H1 (cell line): ENCODE data around the gene GTPBP1. TPM values are rescaled to one million over a fixed set of nuclear protein-coding genes. Genes with fewer than 3 reads are reported as not detected.

ENCODE experiments used
- CTCF ChIA-PET: fragments of 300-600 bp; sonication (Branson Sonifier 250); formaldehyde crosslinking; loops from one replicate; lab custom pipeline; 2021; ENCODE audit not compliant: partially characterized antibody; lab: Charles Lee
- POLR2A ChIA-PET: fragments of 300-600 bp; sonication (Branson Sonifier 250); formaldehyde crosslinking; loops from one replicate; lab custom pipeline; 2021; ENCODE audit warnings: inconsistent platforms; ENCODE audit not compliant: partially characterized antibody; lab: Charles Lee
- DNase-seq, 2 experiments: peaks; one replicate each; pipeline versions ENCODE4 v3.0.0 to v3.0.0-alpha.2; 2010 to 2022; ENCODE audit warnings: low spot score in 2 of 2, low read depth in 1 of 2, mixed read lengths in 1 of 2
- FAIRE-seq: peaks from 2 replicates; lab custom pipeline; 2011; peaks lifted over from hg19 to GRCh38; lab: Jason Lieb, UNC
- H2AFZ ChIP-seq: 2 replicates; pipeline ENCODE4 v1.8.1; 2012; ENCODE audit warnings: low read length, inconsistent platforms
- H2AK5ac ChIP-seq: 2 replicates; pipeline ENCODE4 v1.6.1; 2013; ENCODE audit warnings: low read depth, low read length
- H2BK120ac ChIP-seq: replicated peaks from 2 replicates; pipeline ENCODE3; 2013; ENCODE audit warnings: low read depth, low read length, inconsistent platforms
- H2BK12ac ChIP-seq: 2 replicates; pipeline ENCODE4 v1.6.1; 2013; ENCODE audit warnings: low read depth, low read length
- H2BK15ac ChIP-seq: 2 replicates; pipeline ENCODE4 v1.6.1; 2013; ENCODE audit warnings: low read length
- H2BK20ac ChIP-seq: 2 replicates; pipeline ENCODE4 v1.6.1; 2013; ENCODE audit warnings: low read length
- H2BK5ac ChIP-seq: 2 replicates; pipeline ENCODE4 v1.6.1; 2013; ENCODE audit warnings: low read depth, low read length
- H3K14ac ChIP-seq: 2 replicates; pipeline ENCODE4 v1.6.1; 2013; ENCODE audit warnings: inconsistent platforms; ENCODE audit not compliant: insufficient read length
- H3K18ac ChIP-seq: 2 replicates; pipeline ENCODE4 v1.6.1; 2013; ENCODE audit warnings: low read length; ENCODE audit errors: extremely low read depth
- H3K23ac ChIP-seq: 2 replicates; pipeline ENCODE4 v1.6.1; 2013; ENCODE audit warnings: inconsistent platforms; ENCODE audit not compliant: insufficient read length
- H3K23me2 ChIP-seq: 2 replicates; pipeline ENCODE4 v1.6.1; 2013; ENCODE audit warnings: low read depth, low read length
- H3K27ac ChIP-seq: 2 replicates; pipeline ENCODE4 v1.6.1; 2011; ENCODE audit warnings: low read depth, low read length, inconsistent platforms
- H3K27me3 ChIP-seq, 4 experiments: replicated peaks in 1 of 4; 1 replicate in 1 of 4; 2 replicates in 3 of 4; pipeline versions ENCODE4 v1.6.1 to v1.8.1; 2011 to 2013; ENCODE audit warnings: low read length in 3 of 4, mild to moderate bottlenecking in 3 of 4, inconsistent platforms in 2 of 4, mixed read lengths in 2 of 4, moderate library complexity in 1 of 4; ENCODE audit not compliant: control insufficient read depth in 3 of 4, insufficient read depth in 3 of 4; ENCODE audit errors: extremely low read depth in 1 of 4
- H3K36me3 ChIP-seq, 4 experiments: 2 replicates each; pipeline versions ENCODE4 v1.6.1 to v1.8.1; 2011 to 2013; ENCODE audit warnings: mild to moderate bottlenecking in 4 of 4, low read length in 3 of 4, moderate library complexity in 2 of 4, control low read depth in 1 of 4, inconsistent platforms in 1 of 4; ENCODE audit not compliant: insufficient read depth in 4 of 4, control insufficient read depth in 2 of 4
- H3K4ac ChIP-seq: replicated peaks from 2 replicates; pipeline ENCODE3; 2013; ENCODE audit warnings: low read length, low read depth, mixed read lengths, inconsistent platforms; ENCODE audit not compliant: insufficient read length
- H3K4me1 ChIP-seq, 4 experiments: replicated peaks in 1 of 4; 1 replicate in 1 of 4; 2 replicates in 3 of 4; pipeline versions ENCODE4 v1.6.1 to v1.8.1; 2011 to 2013; ENCODE audit warnings: low read length in 3 of 4, inconsistent platforms in 2 of 4, mixed read lengths in 1 of 4; ENCODE audit not compliant: insufficient read depth in 4 of 4, control insufficient read depth in 3 of 4
- H3K4me2 ChIP-seq, 2 experiments: 2 replicates each; pipeline versions ENCODE4 v1.6.1 to v1.8.1; 2011 to 2013; ENCODE audit warnings: low read depth in 2 of 2, low read length in 2 of 2, control low read depth in 1 of 2, inconsistent platforms in 1 of 2, mild to moderate bottlenecking in 1 of 2; ENCODE audit not compliant: insufficient read depth in 1 of 2
- H3K4me3 ChIP-seq, 4 experiments: fragments of 200-600, 300-600 bp in 1 of 4; sonication (generic), shearing (Covaris generic), sonication (Bioruptor Twin) in 1 of 4; 2 replicates each; pipeline versions ENCODE4 v1.5.1 to v1.8.1; 2011 to 2016; ENCODE audit warnings: low read length in 4 of 4, low read depth in 3 of 4, control low read depth in 2 of 4, inconsistent platforms in 2 of 4, mild to moderate bottlenecking in 2 of 4, mixed read lengths in 1 of 4, moderate library complexity in 1 of 4; ENCODE audit not compliant: insufficient read depth in 2 of 4; ENCODE audit errors: extremely low read depth in 1 of 4
- H3K56ac ChIP-seq: replicated peaks from 2 replicates; pipeline ENCODE3; 2013; ENCODE audit warnings: low read depth, mild to moderate bottlenecking, mixed read lengths, low read length, inconsistent platforms; ENCODE audit not compliant: insufficient read length
- H3K79me1 ChIP-seq: 2 replicates; pipeline ENCODE4 v1.6.1; 2013; ENCODE audit warnings: low read depth, low read length, control low read depth
- H3K79me2 ChIP-seq, 2 experiments: 2 replicates each; pipeline versions ENCODE4 v1.6.1 to v1.8.1; 2012 to 2013; ENCODE audit warnings: low read length in 2 of 2, mild to moderate bottlenecking in 2 of 2, inconsistent platforms in 1 of 2; ENCODE audit not compliant: insufficient read depth in 2 of 2, control insufficient read depth in 1 of 2
- H3K9ac ChIP-seq, 4 experiments: replicated peaks in 1 of 4; 1 replicate in 1 of 4; 2 replicates in 3 of 4; pipeline versions ENCODE4 v1.6.1 to v1.8.1; 2011 to 2013; ENCODE audit warnings: low read depth in 3 of 4, low read length in 3 of 4, control low read depth in 2 of 4, mild to moderate bottlenecking in 2 of 4, moderate library complexity in 2 of 4, inconsistent platforms in 1 of 4; ENCODE audit errors: extremely low read depth in 1 of 4
- H3K9me3 ChIP-seq, 2 experiments: 2 replicates each; pipeline versions ENCODE4 v1.6.1 to v1.8.1; 2012 to 2013; ENCODE audit warnings: mild to moderate bottlenecking in 2 of 2, moderate library complexity in 2 of 2, control low read depth in 1 of 2, inconsistent platforms in 1 of 2, low read depth in 1 of 2, low read length in 1 of 2, mixed read lengths in 1 of 2; ENCODE audit not compliant: insufficient read depth in 2 of 2
- H4K20me1 ChIP-seq, 2 experiments: replicated peaks in 1 of 2; 2 replicates each; pipeline versions ENCODE3 to v1.8.1; 2011 to 2013; ENCODE audit warnings: inconsistent platforms in 2 of 2, low read length in 2 of 2, mild to moderate bottlenecking in 1 of 2; ENCODE audit not compliant: insufficient read depth in 2 of 2, control insufficient read depth in 1 of 2
- H4K5ac ChIP-seq: 2 replicates; pipeline ENCODE4 v1.6.1; 2013; ENCODE audit warnings: low read length, low read depth, mixed read lengths, inconsistent platforms; ENCODE audit not compliant: insufficient read length
- H4K8ac ChIP-seq: 2 replicates; pipeline ENCODE4 v1.8.0; 2013; ENCODE audit warnings: mild to moderate bottlenecking, moderate library complexity, low read length, inconsistent platforms; ENCODE audit not compliant: insufficient read depth; ENCODE audit errors: extremely low read depth
- H4K91ac ChIP-seq: replicated peaks from 2 replicates; pipeline ENCODE3; 2013; ENCODE audit warnings: low read length, mixed read lengths, inconsistent platforms; ENCODE audit not compliant: insufficient read length
- BACH1 ChIP-seq: IDR thresholded peaks from 2 replicates; pipeline ENCODE4 v1.6.1; 2012; ENCODE audit warnings: low read length, improper control_type of control experiment
- BRCA1 ChIP-seq: IDR thresholded peaks from 2 replicates; pipeline ENCODE4 v1.6.1; 2012; ENCODE audit warnings: low read depth, low read length, improper control_type of control experiment
- CBX8 ChIP-seq: fragments of 300-800, 300-1000 bp; sonication (generic); IDR thresholded peaks from 2 replicates; pipeline ENCODE4 v1.7.1; 2016; ENCODE audit warnings: low read depth, low read length, borderline replicate concordance
- CHD1 ChIP-seq: IDR thresholded peaks from 2 replicates; pipeline ENCODE4 v1.6.1; 2012; ENCODE audit warnings: low read depth, low read length, improper control_type of control experiment
- FOSL1 ChIP-seq: IDR thresholded peaks from 2 replicates; pipeline ENCODE4 v1.6.1; 2011; ENCODE audit warnings: mild to moderate bottlenecking, low read depth, low read length, moderate library complexity; ENCODE audit not compliant: insufficient read depth
- GABPA ChIP-seq: IDR thresholded peaks from 2 replicates; pipeline ENCODE4 v1.6.1; 2011; ENCODE audit warnings: mild to moderate bottlenecking, low read length, moderate library complexity, borderline replicate concordance; ENCODE audit not compliant: insufficient read depth
- GTF2F1 ChIP-seq: IDR thresholded peaks from 2 replicates; pipeline ENCODE4 v1.6.1; 2012; ENCODE audit warnings: low read depth, low read length, improper control_type of control experiment, borderline replicate concordance
- HDAC2 ChIP-seq, 2 experiments: fragments of 300-600 bp in 1 of 2; sonication (generic) in 1 of 2; IDR thresholded peaks; 2 replicates each; pipeline ENCODE4 v1.6.1; 2011 to 2012; ENCODE audit warnings: low read depth in 2 of 2, low read length in 2 of 2, mild to moderate bottlenecking in 2 of 2, moderate library complexity in 2 of 2, borderline replicate concordance in 1 of 2, inconsistent platforms in 1 of 2
- NANOG ChIP-seq: IDR thresholded peaks from 2 replicates; pipeline ENCODE4 v1.6.1; 2011; ENCODE audit warnings: low read length, low read depth, mild to moderate bottlenecking, inconsistent platforms; ENCODE audit not compliant: insufficient read depth, poor library complexity, severe bottlenecking
- RAD21 ChIP-seq, 2 experiments: IDR thresholded peaks in 1 of 2; conservative IDR thresholded peaks in 1 of 2; 2 replicates each; pipeline ENCODE4 v1.6.1; 2011; ENCODE audit warnings: low read depth in 2 of 2, low read length in 2 of 2, improper control_type of control experiment in 1 of 2, inconsistent platforms in 1 of 2, mild to moderate bottlenecking in 1 of 2, moderate library complexity in 1 of 2
- SP1 ChIP-seq: IDR thresholded peaks from 2 replicates; pipeline ENCODE4 v1.6.1; 2011; ENCODE audit warnings: low read depth, low read length
- SP2 ChIP-seq: IDR thresholded peaks from 2 replicates; pipeline ENCODE4 v1.6.1; 2012; ENCODE audit warnings: mild to moderate bottlenecking, low read length, inconsistent platforms
- TEAD4 ChIP-seq: IDR thresholded peaks from 2 replicates; pipeline ENCODE4 v1.6.1; 2012; ENCODE audit warnings: low read depth, low read length, inconsistent platforms, mixed read lengths
- YY1 ChIP-seq: IDR thresholded peaks from 2 replicates; pipeline ENCODE4 v1.6.1; 2011; ENCODE audit warnings: low read depth, mild to moderate bottlenecking, low read length
- WGBS, 2 experiments: shearing (Covaris generic) in 1 of 2; methylation state at CpG; one replicate each; pipeline versions ENCODE4 v1.1.6 to v1.1.7; 2013 to 2015; ENCODE audit warnings: low lambda C conversion rate in 2 of 2, mixed read lengths in 2 of 2, inconsistent platforms in 1 of 2, low coverage in 1 of 2, missing lambda C conversion rate in 1 of 2; ENCODE audit not compliant: insufficient replicate concordance in 2 of 2, insufficient coverage in 1 of 2, insufficient read length in 1 of 2; ENCODE audit errors: extremely low coverage in 1 of 2, missing lambda C conversion rate in 1 of 2; 5-methylcytosine and 5-hydroxymethylcytosine counted together
- polyA plus RNA-seq, 7 experiments: library from polyadenylated mRNA; depleted of rRNA in 3 of 7; stranded (reverse) in 5 of 7; unstranded in 2 of 7; fragments of >200 nt in 5 of 7; fragments of 200-250 nt in 2 of 7; gene quantifications; 1 replicate in 5 of 7; 2 replicates in 1 of 7; 4 replicates in 1 of 7; pipeline versions ENCODE4 v1.2.1 to v1.2.3, GENCODE V29; 2011 to 2013; ENCODE audit warnings: missing spikeins in 2 of 7, mixed read lengths in 2 of 7
- total RNA-seq: library from RNA; stranded (reverse); fragmentation: NEBNext Ultra II Directional; extraction: Animal tissue kit (Norgen Biotek cat#: 25700); gene quantifications from 2 replicates; pipeline ENCODE4 v1.2.1, GENCODE V29; 2021

The GTPBP1 gene
- total and polyA plus RNA-seq, 2 of the 8 experiments (the other 6 are each of a cell fraction or from before 2014, with no cell fraction given): 53.1 to 91.8 TPM

GRCh38 chr22:38741576-38741975 is 35.8 kb downstream of the GTPBP1 start:
- no peaks in the 10 kb centered on the region for H3K23me2 ChIP-seq
- H3K36me3 ChIP-seq: peaks cover 0 to 12% (median 8%) of the 10 kb centered on the region in 4 experiments; a peak in 2 of 8 replicates
- TF ChIP-seq BRCA1 (no peak), BACH1 (no peak), GABPA (no peak), TEAD4 (no peak), RAD21 (IDR thresholded peaks at IDR 0.05 in 1 of 2, conservative IDR thresholded peaks at IDR 0.05 in 1 of 2; ENCODE audit: low read depth in 2 of 2, low read length in 2 of 2) (no peak), SP1 (no peak), FOSL1 (no peak), CBX8 (no peak), SP2 (no peak), YY1 (no peak), GTF2F1 (no peak), CHD1 (no peak), NANOG (no peak), HDAC2 (IDR thresholded peaks at IDR 0.05; ENCODE audit: borderline replicate concordance in 1 of 2, low read depth in 2 of 2, low read length in 2 of 2) (no peak)

More at GRCh38 chr22:38741576-38741975, 35.8 kb downstream of the GTPBP1 start:
- CTCF ChIA-PET: interaction anchor here (0.6 to 4.4 kb wide), 6 partner anchors 9 to 766 kb away, joined by 3 to 29 read pairs (median 12); no protein-coding TSS in a partner anchor
- Histone ChIP-seq H4K91ac (no peak overlapping the region), H4K5ac (no peak overlapping the region), H4K20me1 (peaks cover 0 to 7% of the 10 kb centered on the region in 2 experiments), H3K4me1 (no peaks in the 10 kb centered on the region), H2BK120ac (no peak overlapping the region), H3K79me1 (no peaks in the 10 kb centered on the region), H3K79me2 (no peaks in the 10 kb centered on the region), H2BK12ac (no peak overlapping the region), H2BK5ac (no peak overlapping the region), H3K9me3 (no peaks in the 10 kb centered on the region), H3K9ac (no peak overlapping the region), H3K56ac (no peak overlapping the region), H3K4me2 (no peak overlapping the region), H3K4me3 (no peak overlapping the region), H3K14ac (no peak overlapping the region), H2AFZ (no peak overlapping the region), H3K27ac (no peak overlapping the region), H2BK20ac (no peak overlapping the region), H3K4ac (no peak overlapping the region), H2AK5ac (no peak overlapping the region), H3K27me3 (no peaks in the 10 kb centered on the region), H2BK15ac (no peak overlapping the region), H3K23ac (no peak overlapping the region), H4K8ac (no peak overlapping the region; the same call in 1 of the 2 replicates), H3K18ac (no peak overlapping the region)
- 90% methylated on average over 10 of the region's 10 CpGs; no CpG with 5 or more reads in 1 of the 2 experiments for WGBS, 2 experiments
- POLR2A ChIA-PET: interaction anchor here (0.6 to 13.2 kb wide), 6 partner anchors 9 to 27 kb away, joined by 3 to 112 read pairs (median 10); partner anchors contain the start of gene SUN2
- DNase-seq (no peak), FAIRE-seq (no peak)
